Measurements from ENCODE around the gene ABCB6.

GRCh38 chr2:219249203-219249980, 30.6 kb upstream of the ABCB6 start:
- TF ChIP-seq BHLHE40 (IDR thresholded peaks at IDR 0.05; ENCODE audit: borderline replicate concordance) = no peak
- no peak for TF ChIP-seq ARNT (IDR thresholded peaks at IDR 0.05)
- TF ChIP-seq CTBP1 (IDR thresholded peaks at IDR 0.05; ENCODE audit: borderline replicate concordance) = no peak
- TF ChIP-seq ZNF384 (IDR thresholded peaks at IDR 0.05) = no peak
- TF ChIP-seq HDGF (IDR thresholded peaks at IDR 0.05; ENCODE audit: borderline replicate concordance) = no peak

Data from HEK293T (cell line).